SK-N-SH treated with all-trans-retinoic acid at 6 μM for 48 hours (cell line): Measurements from ENCODE around the gene GARNL3.

Experiments
- ATAC-seq: fragments of 200-7000 bp; cut with Tn5 transposase; 3 replicates; pipeline ENCODE4 v1.9.1; 2020; ENCODE audit warnings: mild to moderate bottlenecking, moderate library complexity
- ARNTL ChIP-seq: fragments of 450-650 bp; formaldehyde crosslinking; IDR thresholded peaks from 2 replicates; pipeline ENCODE4 v1.5.0; 2020; ENCODE audit warnings: low read depth, mild to moderate bottlenecking, moderate library complexity, borderline replicate concordance
- BACH2 ChIP-seq: fragments of 250-450 bp; sonication (Bioruptor Pico); IDR thresholded peaks from 2 replicates; pipeline ENCODE4 v1.9.0; 2021; ENCODE audit warnings: mild to moderate bottlenecking, borderline replicate concordance
- CREB5 ChIP-seq: fragments of 250-450 bp; sonication (Bioruptor Pico); IDR thresholded peaks from 2 replicates; pipeline ENCODE4 v1.5.1; 2020; ENCODE audit warnings: low read depth, mild to moderate bottlenecking, moderate library complexity
- CSDC2 ChIP-seq: fragments of 250-450 bp; sonication (Bioruptor Pico); IDR thresholded peaks from 2 replicates; pipeline ENCODE4 v1.5.0; 2020; ENCODE audit warnings: mild to moderate bottlenecking, moderate library complexity
- CSRNP3 ChIP-seq: fragments of 250-450 bp; sonication (Bioruptor Pico); IDR thresholded peaks from 2 replicates; pipeline ENCODE4 v1.5.1; 2021; ENCODE audit warnings: mild to moderate bottlenecking, moderate library complexity
- ESRRG ChIP-seq: fragments of 250-450 bp; sonication (Bioruptor Pico); IDR thresholded peaks from 2 replicates; pipeline ENCODE4 v1.6.1; 2021; ENCODE audit warnings: mild to moderate bottlenecking
- GLIS3 ChIP-seq: fragments of 250-450 bp; sonication (Bioruptor Pico); IDR thresholded peaks from 2 replicates; pipeline ENCODE4 v1.5.0; 2020; ENCODE audit warnings: mild to moderate bottlenecking, moderate library complexity
- ISL1 ChIP-seq: fragments of 250-450 bp; sonication (Bioruptor Pico); IDR thresholded peaks from 2 replicates; pipeline ENCODE4 v2.1.2; 2022; ENCODE audit warnings: mild to moderate bottlenecking, moderate library complexity
- OSR1 ChIP-seq: fragments of 250-450 bp; sonication (Bioruptor Pico); IDR thresholded peaks from 2 replicates; pipeline ENCODE4 v1.8.0; 2022; ENCODE audit warnings: moderate library complexity, mild to moderate bottlenecking, inconsistent platforms
- PATZ1 ChIP-seq: fragments of 250-450 bp; sonication (Bioruptor Pico); IDR thresholded peaks from 2 replicates; pipeline ENCODE4 v1.8.0; 2020; ENCODE audit warnings: mild to moderate bottlenecking, moderate library complexity, borderline replicate concordance
- POU6F1 ChIP-seq: fragments of 250-450 bp; sonication (Bioruptor Pico); IDR thresholded peaks from 2 replicates; pipeline ENCODE4 v1.8.0; 2021; ENCODE audit warnings: low read depth, mild to moderate bottlenecking, moderate library complexity, borderline replicate concordance
- PPARA ChIP-seq: fragments of 250-450 bp; sonication (Bioruptor Pico); IDR thresholded peaks from 2 replicates; pipeline ENCODE4 v1.5.0; 2020; ENCODE audit warnings: mild to moderate bottlenecking, borderline replicate concordance
- RARB ChIP-seq: fragments of 250-450 bp; sonication (Bioruptor Pico); IDR thresholded peaks from 2 replicates; pipeline ENCODE4 v1.8.0; 2021; ENCODE audit warnings: mild to moderate bottlenecking, moderate library complexity
- SNAI2 ChIP-seq: fragments of 250-450 bp; sonication (Bioruptor Pico); IDR thresholded peaks from 2 replicates; pipeline ENCODE4 v1.5.0; 2020; ENCODE audit warnings: mild to moderate bottlenecking, moderate library complexity
- TCF4 ChIP-seq: fragments of 250-450 bp; sonication (Bioruptor Pico); IDR thresholded peaks from 2 replicates; pipeline ENCODE4 v1.8.0; 2021; ENCODE audit warnings: mild to moderate bottlenecking, moderate library complexity, borderline replicate concordance
- TOX ChIP-seq: fragments of 250-450 bp; sonication (Bioruptor Pico); IDR thresholded peaks from 2 replicates; pipeline ENCODE4 v1.8.0; 2021; ENCODE audit warnings: mild to moderate bottlenecking, moderate library complexity, borderline replicate concordance
- TSHZ2 ChIP-seq: fragments of 250-450 bp; sonication (Bioruptor Pico); IDR thresholded peaks from 2 replicates; pipeline ENCODE4 v1.5.0; 2020; ENCODE audit warnings: mild to moderate bottlenecking, moderate library complexity
- ZC3H10 ChIP-seq: fragments of 250-450 bp; sonication (Bioruptor Pico); IDR thresholded peaks from 2 replicates; pipeline ENCODE4 v1.5.1; 2021; ENCODE audit warnings: mild to moderate bottlenecking, moderate library complexity
- ZFP30 ChIP-seq: fragments of 450-650 bp; formaldehyde crosslinking; IDR thresholded peaks from 2 replicates; pipeline ENCODE4 v1.5.0; 2022; ENCODE audit warnings: mild to moderate bottlenecking, moderate library complexity
- ZNF70 ChIP-seq: fragments of 450-650 bp; formaldehyde crosslinking; IDR thresholded peaks from 2 replicates; pipeline ENCODE4 v1.5.0; 2020; ENCODE audit warnings: mild to moderate bottlenecking, moderate library complexity
- ZNF8 ChIP-seq: fragments of 450-650 bp; formaldehyde crosslinking; IDR thresholded peaks from 2 replicates; pipeline ENCODE4 v1.5.0; 2020; ENCODE audit warnings: mild to moderate bottlenecking, moderate library complexity

The GARNL3 gene

GRCh38 chr9:127244609-127245601 lies 19.7 kb upstream of the GARNL3 start:
- ATAC-seq, result peak; percentile 100
- TF ChIP-seq TCF4 (CRISPR knock-in tag) (no peak), CSDC2 (CRISPR knock-in tag) (no peak), ZNF8 (CRISPR knock-in tag) (no peak), ZFP30 (CRISPR knock-in tag) (no peak), ZNF70 (no peak), ESRRG (no peak), ISL1 (CRISPR knock-in tag) (no peak), GLIS3 (no peak), CREB5 (CRISPR knock-in tag) (no peak), OSR1 (CRISPR knock-in tag) (no peak), PPARA (CRISPR knock-in tag) (no peak)

GRCh38 chr9:127245637-127246164 lies 18.9 kb upstream of the GARNL3 start:
- no peak for ATAC-seq
- no peak for TF ChIP-seq ARNTL
- no peak for TF ChIP-seq ZC3H10 (CRISPR knock-in tag)
- no peak for TF ChIP-seq SNAI2 (CRISPR knock-in tag)
- TF ChIP-seq GLIS3, result no peak
- TF ChIP-seq ZFP30 (CRISPR knock-in tag), result no peak
- TF ChIP-seq BACH2 (CRISPR knock-in tag), result no peak
- no peak for TF ChIP-seq TCF4 (CRISPR knock-in tag)
- TF ChIP-seq POU6F1, result no peak
- no peak for TF ChIP-seq PATZ1
- no peak for TF ChIP-seq OSR1 (CRISPR knock-in tag)
- no peak for TF ChIP-seq TOX
- TF ChIP-seq ZNF8 (CRISPR knock-in tag), result no peak
- TF ChIP-seq CSDC2 (CRISPR knock-in tag), result no peak
- TF ChIP-seq CREB5 (CRISPR knock-in tag), result no peak
- no peak for TF ChIP-seq CSRNP3 (CRISPR knock-in tag)
- TF ChIP-seq ISL1 (CRISPR knock-in tag), result no peak
- TF ChIP-seq PPARA (CRISPR knock-in tag), result no peak
- TF ChIP-seq, all 23 proteins: peak for 0

GRCh38 chr9:127248241-127248640 lies 16.3 kb upstream of the GARNL3 start:
- no peak for ATAC-seq
- no peak for TF ChIP-seq PATZ1
- no peak for TF ChIP-seq ESRRG
- no peak for TF ChIP-seq RARB (CRISPR knock-in tag)
- no peak for TF ChIP-seq OSR1 (CRISPR knock-in tag)
- TF ChIP-seq POU6F1, result no peak
- TF ChIP-seq ZFP30 (CRISPR knock-in tag), result no peak
- TF ChIP-seq ZC3H10 (CRISPR knock-in tag), result no peak
- TF ChIP-seq TSHZ2 (CRISPR knock-in tag), result no peak
- TF ChIP-seq BACH2 (CRISPR knock-in tag), result no peak
